HepG2 (cell line): ENCODE results near the gene ITCH. TPM values are rescaled to one million over a fixed set of nuclear protein-coding genes. Genes with fewer than 3 reads are reported as not detected.

Source experiments
- ARNTL ChIP-seq: sonication (generic); formaldehyde crosslinking; IDR thresholded peaks from 2 replicates; pipeline ENCODE4 v1.4.0; 2020; ENCODE audit warnings: mild to moderate bottlenecking, missing genetic modification reagents
- DDIT3 ChIP-seq: sonication (generic); formaldehyde crosslinking; IDR thresholded peaks from 2 replicates; pipeline ENCODE4 v1.4.0; 2020; ENCODE audit warnings: mild to moderate bottlenecking, missing genetic modification reagents
- MIXL1 ChIP-seq: IDR thresholded peaks from 2 replicates; pipeline ENCODE4 v1.6.1; 2016
- PAXIP1 ChIP-seq: sonication (generic); formaldehyde crosslinking; conservative IDR thresholded peaks from 2 replicates; pipeline ENCODE4 v1.4.0; 2020; ENCODE audit warnings: mild to moderate bottlenecking, missing genetic modification reagents, moderate library complexity
- PCBP1 ChIP-seq: fragments of 200-400 bp; formaldehyde crosslinking; IDR thresholded peaks from 2 replicates; pipeline ENCODE4 v1.6.1; 2017; ENCODE audit warnings: mild to moderate bottlenecking, low read depth, low read length, borderline replicate concordance
- RBM22 ChIP-seq: fragments of 200-400 bp; formaldehyde crosslinking; optimal IDR thresholded peaks from 2 replicates; pipeline ENCODE3; 2017; ENCODE audit warnings: mild to moderate bottlenecking, low read length, moderate library complexity
- REXO4 ChIP-seq: sonication (generic); formaldehyde crosslinking; IDR thresholded peaks from 2 replicates; pipeline ENCODE4 v1.8.0; 2022; ENCODE audit warnings: missing genetic modification reagents, mild to moderate bottlenecking, borderline replicate concordance
- SAFB2 ChIP-seq: sonication (generic); formaldehyde crosslinking; IDR thresholded peaks from 2 replicates; pipeline ENCODE4 v1.5.1; 2020; ENCODE audit warnings: missing genetic modification reagents, low read depth, mild to moderate bottlenecking, borderline replicate concordance
- SIN3B ChIP-seq: fragments of 150-350 bp; IDR thresholded peaks from 2 replicates; pipeline ENCODE4 v1.6.1; 2014; ENCODE audit warnings: low read length
- TERF1 ChIP-seq: sonication (generic); formaldehyde crosslinking; IDR thresholded peaks from 2 replicates; pipeline ENCODE4 v1.8.0; 2022; ENCODE audit warnings: mild to moderate bottlenecking, missing genetic modification reagents, moderate library complexity
- ZNF205 ChIP-seq: IDR thresholded peaks from 2 replicates; pipeline ENCODE4 v1.6.1; 2018; ENCODE audit warnings: missing biosample characterization, missing genetic modification reagents
- ZNF282 ChIP-seq: fragments of 450-650 bp; IDR thresholded peaks from 2 replicates; pipeline ENCODE4 v1.6.1; 2018; ENCODE audit not compliant: partially characterized antibody
- ZNF567 ChIP-seq: sonication (generic); formaldehyde crosslinking; IDR thresholded peaks from 2 replicates; pipeline ENCODE4 v1.8.1; 2023; ENCODE audit warnings: mild to moderate bottlenecking, missing genetic modification reagents, borderline replicate concordance
- ZNF572 ChIP-seq: sonication (generic); formaldehyde crosslinking; IDR thresholded peaks from 2 replicates; pipeline ENCODE4 v1.5.1; 2020; ENCODE audit warnings: mild to moderate bottlenecking, missing genetic modification reagents
- ZNF646 ChIP-seq: sonication (generic); formaldehyde crosslinking; IDR thresholded peaks from 2 replicates; pipeline ENCODE4 v1.9.0; 2021; ENCODE audit warnings: mild to moderate bottlenecking, missing genetic modification reagents
- ZNF740 ChIP-seq: sonication (generic); formaldehyde crosslinking; IDR thresholded peaks from 2 replicates; pipeline ENCODE4 v1.4.0; 2020; ENCODE audit warnings: missing genetic modification reagents
- ZNF891 ChIP-seq: sonication (generic); formaldehyde crosslinking; IDR thresholded peaks from 2 replicates; pipeline ENCODE4 v1.5.0; 2020; ENCODE audit warnings: mild to moderate bottlenecking, missing genetic modification reagents
- polyA plus RNA-seq, 8 experiments: library from polyadenylated mRNA; depleted of rRNA in 3 of 8; stranded (reverse) in 7 of 8; unstranded in 1 of 8; fragments of >200 nt; fragmentation: Illumina TruSeq in 4 of 8; extraction: Trizol in 4 of 8; gene quantifications; 2 replicates each; pipeline versions ENCODE4 v1.2.1 to v1.2.3, GENCODE V29; 2011 to 2016; ENCODE audit warnings: low read depth in 4 of 8, missing spikeins in 1 of 8, mixed read lengths in 1 of 8; ENCODE audit not compliant: insufficient read depth in 1 of 8
- total RNA-seq, 5 experiments: library from RNA; depleted of rRNA; stranded (reverse); fragments of >200 nt; fragmentation: Illumina TruSeq; extraction: Trizol; gene quantifications; 2 replicates each; pipeline ENCODE4 v1.2.3, GENCODE V29; 2016; ENCODE audit warnings: low read depth in 1 of 5

The ITCH gene
- total and polyA plus RNA-seq, 2 of the 13 experiments (the other 11 are each of a cell fraction or from before 2014, with no cell fraction given), result 20.5 to 112 TPM

GRCh38 chr20:34403063-34403827, 40.2 kb downstream of the ITCH start (continued):
- no peak for TF ChIP-seq ZNF740 (CRISPR knock-in tag)
- no peak for TF ChIP-seq ZNF282
- TF ChIP-seq ZNF891, result no peak
- TF ChIP-seq RBM22, result no peak
- no peak for TF ChIP-seq SIN3B
- TF ChIP-seq ZNF572 (CRISPR knock-in tag), result no peak
- peak; percentile 88 for TF ChIP-seq ZNF205 (CRISPR knock-in tag)
- TF ChIP-seq TERF1 (CRISPR knock-in tag), result no peak
- TF ChIP-seq SAFB2, result no peak
- no peak for TF ChIP-seq PCBP1
- TF ChIP-seq ZNF646 (CRISPR knock-in tag), result no peak
- TF ChIP-seq ARNTL (CRISPR knock-in tag), result no peak
- TF ChIP-seq REXO4 (CRISPR knock-in tag), result no peak
- TF ChIP-seq DDIT3, result no peak
- peak; percentile 65 for TF ChIP-seq PAXIP1
- no peak for TF ChIP-seq ZNF567 (CRISPR knock-in tag)
- TF ChIP-seq MIXL1 (CRISPR knock-in tag), result peak; percentile 77; the same call in 1 of the 2 replicates
